DMS 273 treated with DMSO at 0.1 percent for 48 hours (cell line): ENCODE results near the gene SYK.

Experiments used
- DNase-seq: peaks from one replicate; lab custom pipeline; 2025; lab: John Stamatoyannopoulos, UW

The SYK gene

GRCh38 chr9:90946982-90947381, 145.4 kb downstream of the SYK start:
- DNase-seq = no peak
